H1 (cell line): Measurements from ENCODE around the gene TREM1. TPM values are rescaled to one million over a fixed set of nuclear protein-coding genes. Genes with fewer than 3 reads are reported as not detected.
A peak's percentile ranks its signal among the peaks of the same experiment; 100 is the strongest.
"Not testable (repeated sequence)": the region's sequence is repeated elsewhere in the genome, so short reads cannot be mapped to it uniquely, and the experiment has no call there.

Experiments used
- CTCF ChIA-PET: fragments of 300-600 bp; sonication (Branson Sonifier 250); formaldehyde crosslinking; loops from one replicate; lab custom pipeline; 2021; ENCODE audit not compliant: partially characterized antibody; lab: Charles Lee
- POLR2A ChIA-PET: fragments of 300-600 bp; sonication (Branson Sonifier 250); formaldehyde crosslinking; loops from one replicate; lab custom pipeline; 2021; ENCODE audit warnings: inconsistent platforms; ENCODE audit not compliant: partially characterized antibody; lab: Charles Lee
- DNase-seq, 2 experiments: peaks; one replicate each; pipeline versions ENCODE4 v3.0.0 to v3.0.0-alpha.2; 2010 to 2022; ENCODE audit warnings: low spot score in 2 of 2, low read depth in 1 of 2, mixed read lengths in 1 of 2
- FAIRE-seq: peaks from 2 replicates; lab custom pipeline; 2011; peaks lifted over from hg19 to GRCh38; lab: Jason Lieb, UNC
- H2AFZ ChIP-seq: 2 replicates; pipeline ENCODE4 v1.8.1; 2012; ENCODE audit warnings: low read length, inconsistent platforms
- H2AK5ac ChIP-seq: 2 replicates; pipeline ENCODE4 v1.6.1; 2013; ENCODE audit warnings: low read depth, low read length
- H2BK120ac ChIP-seq: replicated peaks from 2 replicates; pipeline ENCODE3; 2013; ENCODE audit warnings: low read depth, low read length, inconsistent platforms
- H2BK12ac ChIP-seq: 2 replicates; pipeline ENCODE4 v1.6.1; 2013; ENCODE audit warnings: low read depth, low read length
- H2BK15ac ChIP-seq: 2 replicates; pipeline ENCODE4 v1.6.1; 2013; ENCODE audit warnings: low read length
- H2BK20ac ChIP-seq: 2 replicates; pipeline ENCODE4 v1.6.1; 2013; ENCODE audit warnings: low read length
- H2BK5ac ChIP-seq: 2 replicates; pipeline ENCODE4 v1.6.1; 2013; ENCODE audit warnings: low read depth, low read length
- H3K14ac ChIP-seq: 2 replicates; pipeline ENCODE4 v1.6.1; 2013; ENCODE audit warnings: inconsistent platforms; ENCODE audit not compliant: insufficient read length
- H3K18ac ChIP-seq: 2 replicates; pipeline ENCODE4 v1.6.1; 2013; ENCODE audit warnings: low read length; ENCODE audit errors: extremely low read depth
- H3K23ac ChIP-seq: 2 replicates; pipeline ENCODE4 v1.6.1; 2013; ENCODE audit warnings: inconsistent platforms; ENCODE audit not compliant: insufficient read length
- H3K23me2 ChIP-seq: 2 replicates; pipeline ENCODE4 v1.6.1; 2013; ENCODE audit warnings: low read depth, low read length
- H3K27ac ChIP-seq: 2 replicates; pipeline ENCODE4 v1.6.1; 2011; ENCODE audit warnings: low read depth, low read length, inconsistent platforms
- H3K27me3 ChIP-seq, 4 experiments: replicated peaks in 1 of 4; 1 replicate in 1 of 4; 2 replicates in 3 of 4; pipeline versions ENCODE4 v1.6.1 to v1.8.1; 2011 to 2013; ENCODE audit warnings: low read length in 3 of 4, mild to moderate bottlenecking in 3 of 4, inconsistent platforms in 2 of 4, mixed read lengths in 2 of 4, moderate library complexity in 1 of 4; ENCODE audit not compliant: control insufficient read depth in 3 of 4, insufficient read depth in 3 of 4; ENCODE audit errors: extremely low read depth in 1 of 4
- H3K36me3 ChIP-seq, 4 experiments: 2 replicates each; pipeline versions ENCODE4 v1.6.1 to v1.8.1; 2011 to 2013; ENCODE audit warnings: mild to moderate bottlenecking in 4 of 4, low read length in 3 of 4, moderate library complexity in 2 of 4, control low read depth in 1 of 4, inconsistent platforms in 1 of 4; ENCODE audit not compliant: insufficient read depth in 4 of 4, control insufficient read depth in 2 of 4
- H3K4ac ChIP-seq: replicated peaks from 2 replicates; pipeline ENCODE3; 2013; ENCODE audit warnings: low read length, low read depth, mixed read lengths, inconsistent platforms; ENCODE audit not compliant: insufficient read length
- H3K4me1 ChIP-seq, 4 experiments: replicated peaks in 1 of 4; 1 replicate in 1 of 4; 2 replicates in 3 of 4; pipeline versions ENCODE4 v1.6.1 to v1.8.1; 2011 to 2013; ENCODE audit warnings: low read length in 3 of 4, inconsistent platforms in 2 of 4, mixed read lengths in 1 of 4; ENCODE audit not compliant: insufficient read depth in 4 of 4, control insufficient read depth in 3 of 4
- H3K4me2 ChIP-seq, 2 experiments: 2 replicates each; pipeline versions ENCODE4 v1.6.1 to v1.8.1; 2011 to 2013; ENCODE audit warnings: low read depth in 2 of 2, low read length in 2 of 2, control low read depth in 1 of 2, inconsistent platforms in 1 of 2, mild to moderate bottlenecking in 1 of 2; ENCODE audit not compliant: insufficient read depth in 1 of 2
- H3K4me3 ChIP-seq, 4 experiments: fragments of 200-600, 300-600 bp in 1 of 4; sonication (generic), shearing (Covaris generic), sonication (Bioruptor Twin) in 1 of 4; 2 replicates each; pipeline versions ENCODE4 v1.5.1 to v1.8.1; 2011 to 2016; ENCODE audit warnings: low read length in 4 of 4, low read depth in 3 of 4, control low read depth in 2 of 4, inconsistent platforms in 2 of 4, mild to moderate bottlenecking in 2 of 4, mixed read lengths in 1 of 4, moderate library complexity in 1 of 4; ENCODE audit not compliant: insufficient read depth in 2 of 4; ENCODE audit errors: extremely low read depth in 1 of 4
- H3K56ac ChIP-seq: replicated peaks from 2 replicates; pipeline ENCODE3; 2013; ENCODE audit warnings: low read depth, mild to moderate bottlenecking, mixed read lengths, low read length, inconsistent platforms; ENCODE audit not compliant: insufficient read length
- H3K79me1 ChIP-seq: 2 replicates; pipeline ENCODE4 v1.6.1; 2013; ENCODE audit warnings: low read depth, low read length, control low read depth
- H3K79me2 ChIP-seq, 2 experiments: 2 replicates each; pipeline versions ENCODE4 v1.6.1 to v1.8.1; 2012 to 2013; ENCODE audit warnings: low read length in 2 of 2, mild to moderate bottlenecking in 2 of 2, inconsistent platforms in 1 of 2; ENCODE audit not compliant: insufficient read depth in 2 of 2, control insufficient read depth in 1 of 2
- H3K9ac ChIP-seq, 4 experiments: replicated peaks in 1 of 4; 1 replicate in 1 of 4; 2 replicates in 3 of 4; pipeline versions ENCODE4 v1.6.1 to v1.8.1; 2011 to 2013; ENCODE audit warnings: low read depth in 3 of 4, low read length in 3 of 4, control low read depth in 2 of 4, mild to moderate bottlenecking in 2 of 4, moderate library complexity in 2 of 4, inconsistent platforms in 1 of 4; ENCODE audit errors: extremely low read depth in 1 of 4
- H3K9me3 ChIP-seq, 2 experiments: 2 replicates each; pipeline versions ENCODE4 v1.6.1 to v1.8.1; 2012 to 2013; ENCODE audit warnings: mild to moderate bottlenecking in 2 of 2, moderate library complexity in 2 of 2, control low read depth in 1 of 2, inconsistent platforms in 1 of 2, low read depth in 1 of 2, low read length in 1 of 2, mixed read lengths in 1 of 2; ENCODE audit not compliant: insufficient read depth in 2 of 2
- H4K20me1 ChIP-seq, 2 experiments: replicated peaks in 1 of 2; 2 replicates each; pipeline versions ENCODE3 to v1.8.1; 2011 to 2013; ENCODE audit warnings: inconsistent platforms in 2 of 2, low read length in 2 of 2, mild to moderate bottlenecking in 1 of 2; ENCODE audit not compliant: insufficient read depth in 2 of 2, control insufficient read depth in 1 of 2
- H4K5ac ChIP-seq: 2 replicates; pipeline ENCODE4 v1.6.1; 2013; ENCODE audit warnings: low read length, low read depth, mixed read lengths, inconsistent platforms; ENCODE audit not compliant: insufficient read length
- H4K8ac ChIP-seq: 2 replicates; pipeline ENCODE4 v1.8.0; 2013; ENCODE audit warnings: mild to moderate bottlenecking, moderate library complexity, low read length, inconsistent platforms; ENCODE audit not compliant: insufficient read depth; ENCODE audit errors: extremely low read depth
- H4K91ac ChIP-seq: replicated peaks from 2 replicates; pipeline ENCODE3; 2013; ENCODE audit warnings: low read length, mixed read lengths, inconsistent platforms; ENCODE audit not compliant: insufficient read length
- CEBPB ChIP-seq: IDR thresholded peaks from 2 replicates; pipeline ENCODE4 v1.6.1; 2012; ENCODE audit warnings: low read depth, low read length
- EP300 ChIP-seq, 2 experiments: IDR thresholded peaks; 1 replicate in 1 of 2; 2 replicates in 1 of 2; pipeline ENCODE4 v1.6.1; 2011 to 2012; ENCODE audit warnings: low read depth in 2 of 2, low read length in 2 of 2, mild to moderate bottlenecking in 2 of 2, borderline replicate concordance in 1 of 2, inconsistent platforms in 1 of 2, moderate library complexity in 1 of 2
- WGBS, 2 experiments: shearing (Covaris generic) in 1 of 2; methylation state at CpG; one replicate each; pipeline versions ENCODE4 v1.1.6 to v1.1.7; 2013 to 2015; ENCODE audit warnings: low lambda C conversion rate in 2 of 2, mixed read lengths in 2 of 2, inconsistent platforms in 1 of 2, low coverage in 1 of 2, missing lambda C conversion rate in 1 of 2; ENCODE audit not compliant: insufficient replicate concordance in 2 of 2, insufficient coverage in 1 of 2, insufficient read length in 1 of 2; ENCODE audit errors: extremely low coverage in 1 of 2, missing lambda C conversion rate in 1 of 2; 5-methylcytosine and 5-hydroxymethylcytosine counted together
- polyA plus RNA-seq, 7 experiments: library from polyadenylated mRNA; depleted of rRNA in 3 of 7; stranded (reverse) in 5 of 7; unstranded in 2 of 7; fragments of >200 nt in 5 of 7; fragments of 200-250 nt in 2 of 7; gene quantifications; 1 replicate in 5 of 7; 2 replicates in 1 of 7; 4 replicates in 1 of 7; pipeline versions ENCODE4 v1.2.1 to v1.2.3, GENCODE V29; 2011 to 2013; ENCODE audit warnings: missing spikeins in 2 of 7, mixed read lengths in 2 of 7
- total RNA-seq: library from RNA; stranded (reverse); fragmentation: NEBNext Ultra II Directional; extraction: Animal tissue kit (Norgen Biotek cat#: 25700); gene quantifications from 2 replicates; pipeline ENCODE4 v1.2.1, GENCODE V29; 2021

Gene TREM1
- total and polyA plus RNA-seq, 2 of the 8 experiments (the other 6 are each of a cell fraction or from before 2014, with no cell fraction given), result not detected

GRCh38 chr6:41297248-41297647 is 10.8 kb upstream of the TREM1 start:
- H2AFZ ChIP-seq, H4K20me1 ChIP-seq, H3K36me3 ChIP-seq, POLR2A ChIA-PET, H2BK12ac ChIP-seq, H3K79me1 ChIP-seq, H3K4me3 ChIP-seq, H3K23me2 ChIP-seq, H4K5ac ChIP-seq, H2BK20ac ChIP-seq, H3K14ac ChIP-seq, FAIRE-seq, H2AK5ac ChIP-seq, H3K27me3 ChIP-seq, H4K8ac ChIP-seq, H3K9ac ChIP-seq, H4K91ac ChIP-seq, H3K4ac ChIP-seq, H3K18ac ChIP-seq, H3K4me2 ChIP-seq, H3K79me2 ChIP-seq, H3K56ac ChIP-seq, H3K23ac ChIP-seq, H3K27ac ChIP-seq, H2BK5ac ChIP-seq, H2BK15ac ChIP-seq, H2BK120ac ChIP-seq: not testable (repeated sequence)
- TF ChIP-seq EP300 (IDR thresholded peaks at IDR 0.05; ENCODE audit: borderline replicate concordance in 1 of 2, low read depth in 2 of 2, low read length in 2 of 2) (peak in 1 of 2 experiments; percentile 73; a peak in 1 of 3 replicates), CEBPB (peak; percentile 57; the same call in 1 of the 2 replicates)
- CTCF ChIA-PET, result interaction anchor here (1.1 kb wide), 1 partner anchor 15 kb away, joined by 3 read pairs; no protein-coding TSS in a partner anchor
- H3K4me1 ChIP-seq, result peaks cover 0 to 11% (median 3%) of the 10 kb centered on the region in 4 experiments; a peak in 3 of 7 replicates
- H3K9me3 ChIP-seq, result peaks cover 10 to 11% of the 10 kb centered on the region in 2 experiments; a peak in 3 of 4 replicates
- peak in 1 of 2 experiments; percentile 39 for DNase-seq
- WGBS, 2 experiments, result 89% methylated on average over 5 of the region's 5 CpGs; no CpG with 5 or more reads in 1 of the 2 experiments
